SW480 (cell line): ENCODE results near the gene MEIS2.

Experiments
- DNase-seq: peaks from one replicate; pipeline ENCODE4 v3.0.0-alpha.2; 2016; ENCODE audit warnings: low spot score

Gene MEIS2

GRCh38 chr15:36936613-36937012 lies 163.7 kb downstream of the MEIS2 start:
- no peak for DNase-seq

GRCh38 chr15:36933255-36933990 lies 166.9 kb downstream of the MEIS2 start:
- no peak for DNase-seq

GRCh38 chr15:36932070-36932469 lies 168.3 kb downstream of the MEIS2 start:
- no peak for DNase-seq

- DNase-seq, result no peak
Measured at GRCh38 chr15:36931434-36931833, 168.9 kb downstream of the MEIS2 start.

GRCh38 chr15:36926427-36926825 lies 173.9 kb downstream of the MEIS2 start:
- no peak for DNase-seq

- DNase-seq, result no peak
Measured at GRCh38 chr15:36925653-36926426, 174.5 kb downstream of the MEIS2 start.

GRCh38 chr15:36925049-36925448 lies 175.3 kb downstream of the MEIS2 start:
- DNase-seq, result no peak

GRCh38 chr15:36924034-36924433 lies 176.3 kb downstream of the MEIS2 start:
- no peak for DNase-seq

GRCh38 chr15:36921484-36922091 lies 178.8 kb downstream of the MEIS2 start:
- no peak for DNase-seq

GRCh38 chr15:36917411-36918267 lies 182.7 kb downstream of the MEIS2 start:
- no peak for DNase-seq

GRCh38 chr15:36914960-36915808 lies 185.2 kb downstream of the MEIS2 start:
- DNase-seq, result no peak

- no peak for DNase-seq
Measured at GRCh38 chr15:36914466-36914865, 185.9 kb downstream of the MEIS2 start.

GRCh38 chr15:36912311-36912712 lies 188.0 kb downstream of the MEIS2 start:
- DNase-seq, result no peak

- DNase-seq, result no peak
Measured at GRCh38 chr15:36911322-36911944, 188.9 kb downstream of the MEIS2 start.

GRCh38 chr15:36908991-36909390 lies 191.4 kb downstream of the MEIS2 start:
- no peak for DNase-seq

GRCh38 chr15:36907295-36907694 lies 193.1 kb downstream of the MEIS2 start:
- no peak for DNase-seq

- DNase-seq, result no peak
Measured at GRCh38 chr15:36905908-36906307, 194.4 kb downstream of the MEIS2 start.

GRCh38 chr15:36904715-36905114 lies 195.6 kb downstream of the MEIS2 start:
- no peak for DNase-seq

- peak; percentile 54 for DNase-seq
Measured at GRCh38 chr15:36903922-36904556, 196.3 kb downstream of the MEIS2 start.

GRCh38 chr15:36903195-36903594 lies 197.2 kb downstream of the MEIS2 start:
- no peak for DNase-seq
